Upper lobe of left lung (tissue), 4 donors: Measurements from ENCODE around the gene PSMG3.

ENCODE experiments used
- CTCF ChIP-seq, 6 experiments: fragments of 450-650 bp in 4 of 6; fragments of 200-600 bp in 2 of 6; sonication (generic) in 2 of 6; IDR thresholded peaks; one replicate each; pipeline ENCODE4 v1.5.1; 2016 to 2019; ENCODE audit warnings: antibody characterized with exemption in 6 of 6
- POLR2A ChIP-seq, 4 donors: fragments of 450-650 bp; IDR thresholded peaks; one replicate each; pipeline ENCODE4 v1.5.1; 2016 to 2017; ENCODE audit warnings: antibody characterized with exemption in 4 of 4, mild to moderate bottlenecking in 2 of 4

- TF ChIP-seq CTCF (IDR thresholded peaks at IDR 0.05) (no peak), POLR2A (IDR thresholded peaks at IDR 0.05) (no peak)
Measured at GRCh38 chr7:1598961-1599639, 29.3 kb upstream of the PSMG3 start.
